ENCODE data around the gene LRMDA.
"Not testable (repeated sequence)": the region's sequence is repeated elsewhere in the genome, so short reads cannot be mapped to it uniquely, and the experiment has no call there.

The LRMDA gene

GRCh38 chr10:76582531-76582930, 1151.1 kb downstream of the LRMDA start:
- H3K9ac ChIP-seq (ENCODE audit: low read depth, low read length) = no peak overlapping the region
- H3K36me3 ChIP-seq (ENCODE audit: insufficient read depth, low read length) = no peaks in the 10 kb centered on the region
- no peaks in the 10 kb centered on the region for H3K79me2 ChIP-seq (ENCODE audit: insufficient read depth, low read length)
- H2AFZ ChIP-seq (ENCODE audit: low read depth, low read length) = no peak overlapping the region
- no peaks in the 10 kb centered on the region for H3K9me3 ChIP-seq (ENCODE audit: insufficient read depth, low read length, severe bottlenecking)
- H3K27me3 ChIP-seq (ENCODE audit: insufficient read depth, low read length, poor library complexity) = no peaks in the 10 kb centered on the region
- no peak for TF ChIP-seq EZH2 (IDR thresholded peaks at IDR 0.05; ENCODE audit: borderline replicate concordance, low read depth, low read length, severe bottlenecking)
- TF ChIP-seq CTCF (IDR thresholded peaks at IDR 0.05; ENCODE audit: borderline replicate concordance, extremely low read depth, low read length, poor library complexity, severe bottlenecking) = no peak
- no peaks in the 10 kb centered on the region for H4K20me1 ChIP-seq (ENCODE audit: insufficient read depth, low read length)
- ATAC-seq (ENCODE audit: insufficient read depth, low read depth) (no peak), DNase-seq (no peak)
- no peak overlapping the region for H3K4me2 ChIP-seq (ENCODE audit: insufficient read depth, low read length)
- no peak overlapping the region for H3K4me3 ChIP-seq (ENCODE audit: low read depth in 1 of 2, low read length in 2 of 2)
- no peak overlapping the region for H3K27ac ChIP-seq (ENCODE audit: low read length)
- no peaks in the 10 kb centered on the region for H3K4me1 ChIP-seq (ENCODE audit: insufficient read depth, low read length)

GRCh38 chr10:76583711-76584161, 1152.3 kb downstream of the LRMDA start:
- H3K27ac ChIP-seq (ENCODE audit: low read length) = no peak overlapping the region
- no peaks in the 10 kb centered on the region for H3K79me2 ChIP-seq (ENCODE audit: insufficient read depth, low read length)

GRCh38 chr10:76584466-76584865, 1153.0 kb downstream of the LRMDA start:
- H3K79me2 ChIP-seq (ENCODE audit: insufficient read depth, low read length); H3K9ac ChIP-seq (ENCODE audit: low read depth, low read length); H3K4me3 ChIP-seq (ENCODE audit: low read depth in 1 of 2, low read length in 2 of 2); H3K36me3 ChIP-seq (ENCODE audit: insufficient read depth, low read length); H2AFZ ChIP-seq (ENCODE audit: low read depth, low read length); H3K9me3 ChIP-seq (ENCODE audit: insufficient read depth, low read length, severe bottlenecking); H3K27ac ChIP-seq (ENCODE audit: low read length); H3K27me3 ChIP-seq (ENCODE audit: insufficient read depth, low read length, poor library complexity); H3K4me2 ChIP-seq (ENCODE audit: insufficient read depth, low read length); H4K20me1 ChIP-seq (ENCODE audit: insufficient read depth, low read length); ATAC-seq (ENCODE audit: insufficient read depth, low read depth); DNase-seq; H3K4me1 ChIP-seq (ENCODE audit: insufficient read depth, low read length): not testable (repeated sequence)

More at GRCh38 chr10:76583711-76584161, 1152.3 kb downstream of the LRMDA start:
- Histone ChIP-seq H4K20me1 (ENCODE audit: insufficient read depth, low read length) (no peaks in the 10 kb centered on the region), H3K4me2 (ENCODE audit: insufficient read depth, low read length) (no peak overlapping the region), H3K4me3 (ENCODE audit: low read depth in 1 of 2, low read length in 2 of 2) (no peak overlapping the region), H3K36me3 (ENCODE audit: insufficient read depth, low read length) (no peaks in the 10 kb centered on the region), H3K27me3 (ENCODE audit: insufficient read depth, low read length, poor library complexity) (no peaks in the 10 kb centered on the region), H3K4me1 (ENCODE audit: insufficient read depth, low read length) (no peaks in the 10 kb centered on the region), H3K9ac (ENCODE audit: low read depth, low read length) (no peak overlapping the region), H3K9me3 (ENCODE audit: insufficient read depth, low read length, severe bottlenecking) (no peaks in the 10 kb centered on the region), H2AFZ (ENCODE audit: low read depth, low read length) (no peak overlapping the region)
- no peak for DNase-seq
- TF ChIP-seq CTCF (IDR thresholded peaks at IDR 0.05; ENCODE audit: borderline replicate concordance, extremely low read depth, low read length, poor library complexity, severe bottlenecking) (no peak), EZH2 (IDR thresholded peaks at IDR 0.05; ENCODE audit: borderline replicate concordance, low read depth, low read length, severe bottlenecking) (no peak)
- ATAC-seq (ENCODE audit: insufficient read depth, low read depth) = no peak

Measured in DND-41 (cell line).